DND-41 (cell line): ENCODE results near the gene TET3.

Experiments used
- ATAC-seq: fragments of 200-7000 bp; cut with Tn5 transposase; 3 replicates; pipeline ENCODE4 v1.9.1; 2021; ENCODE audit warnings: low read depth; ENCODE audit not compliant: insufficient read depth
- DNase-seq: peaks from one replicate; pipeline ENCODE4 v3.0.0-alpha.2; 2020
- H2AFZ ChIP-seq: 2 replicates; pipeline ENCODE4 v1.6.0; 2012; ENCODE audit warnings: low read depth, low read length
- H3K27ac ChIP-seq: 2 replicates; pipeline ENCODE4 v1.5.1; 2012; ENCODE audit warnings: low read length, inconsistent platforms
- H3K27me3 ChIP-seq: fragments of 200-600 bp; sonication (generic); 2 replicates; pipeline ENCODE4 v1.6.0; 2012; ENCODE audit warnings: low read length, mild to moderate bottlenecking, inconsistent platforms; ENCODE audit not compliant: insufficient read depth, poor library complexity
- H3K36me3 ChIP-seq: 2 replicates; pipeline ENCODE4 v1.5.1; 2012; ENCODE audit warnings: low read length, inconsistent platforms; ENCODE audit not compliant: insufficient read depth
- H3K4me1 ChIP-seq: 2 replicates; pipeline ENCODE4 v1.5.1; 2012; ENCODE audit warnings: mild to moderate bottlenecking, low read length; ENCODE audit not compliant: insufficient read depth
- H3K4me2 ChIP-seq: 2 replicates; pipeline ENCODE4 v1.6.0; 2012; ENCODE audit warnings: mild to moderate bottlenecking, moderate library complexity, low read length, inconsistent platforms; ENCODE audit not compliant: insufficient read depth
- H3K4me3 ChIP-seq, 2 experiments: fragments of 200-600 bp in 1 of 2; shearing (Covaris generic) in 1 of 2; 2 replicates each; pipeline ENCODE4 v1.5.1; 2012 to 2016; ENCODE audit warnings: inconsistent platforms in 2 of 2, low read length in 2 of 2, mild to moderate bottlenecking in 2 of 2, low read depth in 1 of 2, moderate library complexity in 1 of 2
- H3K79me2 ChIP-seq: 2 replicates; pipeline ENCODE4 v1.6.0; 2012; ENCODE audit warnings: low read length, inconsistent platforms; ENCODE audit not compliant: insufficient read depth
- H3K9ac ChIP-seq: 2 replicates; pipeline ENCODE4 v1.6.0; 2012; ENCODE audit warnings: low read depth, mild to moderate bottlenecking, inconsistent platforms, low read length, moderate library complexity
- H3K9me3 ChIP-seq: 2 replicates; pipeline ENCODE4 v1.5.1; 2012; ENCODE audit warnings: low read length, moderate library complexity, mild to moderate bottlenecking, inconsistent platforms; ENCODE audit not compliant: insufficient read depth, severe bottlenecking
- H4K20me1 ChIP-seq: 2 replicates; pipeline ENCODE4 v1.6.0; 2012; ENCODE audit warnings: low read length; ENCODE audit not compliant: insufficient read depth
- CTCF ChIP-seq: IDR thresholded peaks from 2 replicates; pipeline ENCODE4 v1.5.1; 2012; ENCODE audit warnings: borderline replicate concordance, low read length, moderate library complexity, mild to moderate bottlenecking; ENCODE audit not compliant: poor library complexity, severe bottlenecking; ENCODE audit errors: extremely low read depth
- EZH2 ChIP-seq: IDR thresholded peaks from 3 replicates; pipeline ENCODE4 v1.6.1; 2012; ENCODE audit warnings: borderline replicate concordance, low read depth, mild to moderate bottlenecking, moderate library complexity, low read length, inconsistent platforms; ENCODE audit not compliant: severe bottlenecking

Gene TET3

GRCh38 chr2:73970850-73971471, 13.7 kb upstream of the TET3 start:
- H3K27ac ChIP-seq, result peak overlapping the region; percentile 81
- no peaks in the 10 kb centered on the region for H3K79me2 ChIP-seq
- peak; percentile 83 for DNase-seq

GRCh38 chr2:73971722-73972121, 13.0 kb upstream of the TET3 start:
- peak overlapping the region; percentile 45 for H3K9ac ChIP-seq
- ATAC-seq, result no peak
- TF ChIP-seq EZH2 (no peak), CTCF (no peak)
- no peaks in the 10 kb centered on the region for H4K20me1 ChIP-seq
- H3K4me1 ChIP-seq, result peaks cover 49% of the 10 kb centered on the region
- H3K4me2 ChIP-seq, result peak overlapping the region; percentile 60
- DNase-seq, result no peak
- no peaks in the 10 kb centered on the region for H3K36me3 ChIP-seq
- H3K27ac ChIP-seq, result peak overlapping the region; percentile 81
- no peaks in the 10 kb centered on the region for H3K79me2 ChIP-seq
- H3K27me3 ChIP-seq, result no peaks in the 10 kb centered on the region
- peak overlapping the region; percentile 63 for H2AFZ ChIP-seq
- H3K4me3 ChIP-seq, result peak overlapping the region in 1 of 2 experiments; percentile 35; a peak in 2 of 4 replicates
- no peaks in the 10 kb centered on the region for H3K9me3 ChIP-seq

More at GRCh38 chr2:73970850-73971471, 13.7 kb upstream of the TET3 start:
- H2AFZ ChIP-seq, result peak overlapping the region; percentile 63
- H3K9ac ChIP-seq, result peak overlapping the region; percentile 45
- H3K4me3 ChIP-seq, result peak overlapping the region in 1 of 2 experiments; percentile 26; a peak in 2 of 4 replicates
- ATAC-seq, result peak; percentile 91
- H3K4me1 ChIP-seq, result peaks cover 49% of the 10 kb centered on the region
- H3K9me3 ChIP-seq, result no peaks in the 10 kb centered on the region
- TF ChIP-seq EZH2 (no peak), CTCF (no peak)
- peak overlapping the region; percentile 60 for H3K4me2 ChIP-seq
- no peaks in the 10 kb centered on the region for H3K27me3 ChIP-seq
- H3K36me3 ChIP-seq, result no peaks in the 10 kb centered on the region
- no peaks in the 10 kb centered on the region for H4K20me1 ChIP-seq

GRCh38 chr2:73972846-73973245, 11.9 kb upstream of the TET3 start:
- Histone ChIP-seq H3K9me3 (no peaks in the 10 kb centered on the region), H3K4me2 (no peak overlapping the region), H3K4me1 (peaks cover 49% of the 10 kb centered on the region), H4K20me1 (no peaks in the 10 kb centered on the region), H3K27me3 (no peaks in the 10 kb centered on the region), H3K36me3 (no peaks in the 10 kb centered on the region), H2AFZ (no peak overlapping the region), H3K79me2 (no peaks in the 10 kb centered on the region), H3K27ac (no peak overlapping the region), H3K4me3 (no peak overlapping the region), H3K9ac (no peak overlapping the region)
- ATAC-seq (no peak), DNase-seq (no peak)
- no peak for TF ChIP-seq EZH2
- no peak for TF ChIP-seq CTCF
